GM13976 (cell line): ENCODE measurements around the gene MEX3D.

Experiments used
- DNase-seq: peaks from one replicate; pipeline ENCODE4 v3.0.0; 2012; ENCODE audit warnings: low spot score
- in situ Hi-C: fragments of 300-500 bp; cut with MboI; formaldehyde crosslinking; loops from one replicate; pipeline ENCODE4 v1.12.0; 2022; ENCODE audit warnings: low sequenced_read_pairs, mixed read lengths, inconsistent platforms; ENCODE audit not compliant: unreplicated experiment
- TF ChIP-seq, protein P1 (sequence below): IDR thresholded peaks from 2 replicates; pipeline ENCODE4 v1.5.1; 2012; ENCODE audit warnings: borderline replicate concordance, mild to moderate bottlenecking; ENCODE audit not compliant: insufficient read depth; ENCODE audit errors: extremely low read depth, missing control alignments, control extremely low read depth

MEX3D gene

DNA sequence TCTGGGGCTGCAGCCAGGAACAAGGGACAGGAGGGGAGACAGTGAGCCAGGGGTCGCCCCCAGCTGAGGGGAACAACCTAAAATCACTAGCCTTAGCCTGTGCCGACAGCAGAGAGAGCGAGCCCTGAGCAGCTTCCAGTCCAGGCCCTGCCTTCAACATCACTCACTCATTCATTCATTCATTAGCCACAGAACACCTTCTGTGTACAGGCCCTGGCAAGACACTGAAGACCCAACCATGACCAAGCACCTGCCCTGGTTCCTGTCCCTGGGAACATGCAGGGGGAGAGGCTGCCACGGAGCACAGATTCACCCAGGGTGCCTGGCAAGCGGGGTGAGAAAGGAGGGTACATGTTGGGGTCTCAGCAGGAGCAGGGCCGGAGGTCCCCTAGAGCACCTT, 4.9 kb downstream of the MEX3D start:
- DNase-seq: no peak
- in situ Hi-C loops: no loop called here
- TF ChIP-seq, protein P1, sequence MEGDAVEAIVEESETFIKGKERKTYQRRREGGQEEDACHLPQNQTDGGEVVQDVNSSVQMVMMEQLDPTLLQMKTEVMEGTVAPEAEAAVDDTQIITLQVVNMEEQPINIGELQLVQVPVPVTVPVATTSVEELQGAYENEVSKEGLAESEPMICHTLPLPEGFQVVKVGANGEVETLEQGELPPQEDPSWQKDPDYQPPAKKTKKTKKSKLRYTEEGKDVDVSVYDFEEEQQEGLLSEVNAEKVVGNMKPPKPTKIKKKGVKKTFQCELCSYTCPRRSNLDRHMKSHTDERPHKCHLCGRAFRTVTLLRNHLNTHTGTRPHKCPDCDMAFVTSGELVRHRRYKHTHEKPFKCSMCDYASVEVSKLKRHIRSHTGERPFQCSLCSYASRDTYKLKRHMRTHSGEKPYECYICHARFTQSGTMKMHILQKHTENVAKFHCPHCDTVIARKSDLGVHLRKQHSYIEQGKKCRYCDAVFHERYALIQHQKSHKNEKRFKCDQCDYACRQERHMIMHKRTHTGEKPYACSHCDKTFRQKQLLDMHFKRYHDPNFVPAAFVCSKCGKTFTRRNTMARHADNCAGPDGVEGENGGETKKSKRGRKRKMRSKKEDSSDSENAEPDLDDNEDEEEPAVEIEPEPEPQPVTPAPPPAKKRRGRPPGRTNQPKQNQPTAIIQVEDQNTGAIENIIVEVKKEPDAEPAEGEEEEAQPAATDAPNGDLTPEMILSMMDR: no peak

DNA sequence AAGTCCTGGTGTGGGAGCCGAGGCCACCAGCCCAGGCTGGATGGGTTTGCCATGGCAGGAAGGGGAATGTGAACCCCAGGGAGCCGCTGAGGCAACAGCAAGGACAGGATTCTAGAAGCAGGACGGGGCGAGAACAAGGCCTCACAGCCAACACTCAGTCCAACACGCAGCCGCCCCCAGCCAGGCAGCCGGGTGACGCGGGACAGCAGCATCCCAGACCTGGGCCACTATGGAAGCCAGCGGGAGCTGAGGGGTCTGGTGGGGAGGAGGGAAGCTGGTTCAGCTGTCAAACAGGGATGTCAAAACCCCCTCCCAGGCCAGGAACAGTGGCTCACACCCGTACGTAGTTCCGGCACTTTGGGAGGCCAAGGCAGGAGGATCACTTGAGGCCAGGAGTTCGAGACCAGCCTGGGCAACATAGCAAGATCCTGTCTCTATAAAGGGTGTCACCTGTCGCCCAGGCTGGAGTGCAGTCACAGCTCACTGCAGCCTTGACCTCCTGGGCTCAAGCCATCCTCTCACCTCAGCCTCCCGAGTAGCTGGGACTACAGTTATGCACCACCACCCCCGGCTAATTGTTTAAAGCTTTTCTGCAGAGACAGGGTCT, 6.8 kb downstream of the MEX3D start:
- DNase-seq: no peak
- in situ Hi-C loops: no loop called here
- TF ChIP-seq, protein P1: no peak

DNA sequence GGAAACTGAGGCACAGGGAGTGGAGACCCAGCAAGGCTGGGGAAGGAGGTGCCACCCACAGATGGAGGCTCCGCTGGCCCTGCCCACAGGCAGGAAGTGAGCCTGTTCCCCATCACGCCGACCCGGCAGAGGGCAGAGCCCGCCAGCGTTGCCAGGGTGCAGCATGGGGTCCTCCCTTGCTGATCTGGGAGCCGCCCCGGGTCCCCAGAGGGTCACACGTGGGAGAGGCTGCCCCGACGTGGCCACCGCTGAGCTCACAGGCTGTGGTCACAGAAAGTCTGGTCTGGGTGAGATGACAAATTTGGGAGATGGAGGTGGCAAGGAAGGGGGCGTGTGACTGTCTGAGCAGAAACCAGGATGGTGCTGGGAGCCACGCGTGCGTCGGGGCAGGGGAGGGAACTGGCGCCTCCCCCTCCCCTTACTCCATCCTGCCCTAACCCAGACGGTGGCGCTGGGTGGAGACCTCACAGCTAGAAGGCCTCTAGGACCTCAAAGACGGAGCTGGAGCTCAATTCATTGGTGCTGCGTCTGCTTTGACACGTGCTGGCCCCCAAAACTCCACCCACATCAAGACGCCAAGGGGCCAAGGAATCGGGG, 7.7 kb downstream of the MEX3D start:
- in situ Hi-C loops: no loop called here
- TF ChIP-seq, protein P1: no peak
- DNase-seq: no peak

DNA sequence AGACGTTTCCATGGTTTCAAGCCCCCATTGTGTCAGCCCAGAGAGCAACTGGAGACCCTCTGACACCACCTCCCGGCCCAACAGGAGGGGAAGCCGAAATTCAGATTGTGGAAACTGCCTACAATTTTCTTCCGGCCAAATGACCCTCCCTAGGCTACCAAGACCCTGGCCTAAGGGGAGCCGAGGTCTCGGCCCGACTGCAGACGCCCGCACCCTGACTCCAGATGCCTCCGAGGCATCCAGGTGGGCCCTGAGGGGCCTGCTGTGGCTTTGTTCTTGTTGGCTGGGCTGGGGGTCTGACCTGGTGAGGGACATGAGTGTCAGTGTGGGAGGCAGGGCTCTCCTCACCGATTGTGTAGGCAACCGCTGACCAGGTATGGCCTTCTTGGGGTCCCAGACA, 9.6 kb downstream of the MEX3D start:
- DNase-seq: no peak
- TF ChIP-seq, protein P1: no peak
- in situ Hi-C loops: no loop called here

DNA sequence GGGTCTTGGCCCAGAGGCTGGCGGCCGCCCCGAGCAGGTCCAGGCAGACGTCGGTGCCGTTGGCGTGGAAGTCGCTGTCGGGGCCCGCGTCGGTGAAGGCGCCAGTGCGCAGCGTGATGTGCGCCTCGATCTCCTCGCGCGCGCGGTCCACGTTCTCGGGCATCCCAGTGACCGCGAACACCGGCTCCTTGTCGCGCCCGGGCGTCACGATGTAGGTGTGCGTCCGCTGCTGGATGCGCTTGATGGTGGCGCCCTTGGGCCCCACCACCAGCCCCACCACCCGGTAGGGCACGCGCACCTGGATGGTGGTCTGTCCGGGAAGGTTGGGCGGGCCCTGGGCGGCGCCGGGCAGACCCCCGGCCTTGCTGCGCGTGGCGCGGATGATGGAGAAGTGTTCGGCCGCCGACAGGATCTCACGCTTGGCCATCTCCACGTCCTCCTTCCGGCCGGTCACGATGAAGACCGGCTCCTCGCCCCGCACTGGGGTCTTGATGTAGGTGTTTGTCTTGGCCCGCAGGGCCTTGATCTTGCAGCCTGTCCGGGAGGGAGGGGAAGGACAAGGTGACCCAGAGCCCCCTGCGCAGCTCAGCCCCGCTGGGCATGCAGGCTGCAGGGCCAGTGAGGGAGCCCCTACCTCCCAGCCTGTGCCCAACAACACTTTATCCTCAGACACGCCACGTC, 11.6 kb downstream of the MEX3D start:
- no peak for DNase-seq
- TF ChIP-seq, protein P1: no peak
- in situ Hi-C loops: no loop called here

DNA sequence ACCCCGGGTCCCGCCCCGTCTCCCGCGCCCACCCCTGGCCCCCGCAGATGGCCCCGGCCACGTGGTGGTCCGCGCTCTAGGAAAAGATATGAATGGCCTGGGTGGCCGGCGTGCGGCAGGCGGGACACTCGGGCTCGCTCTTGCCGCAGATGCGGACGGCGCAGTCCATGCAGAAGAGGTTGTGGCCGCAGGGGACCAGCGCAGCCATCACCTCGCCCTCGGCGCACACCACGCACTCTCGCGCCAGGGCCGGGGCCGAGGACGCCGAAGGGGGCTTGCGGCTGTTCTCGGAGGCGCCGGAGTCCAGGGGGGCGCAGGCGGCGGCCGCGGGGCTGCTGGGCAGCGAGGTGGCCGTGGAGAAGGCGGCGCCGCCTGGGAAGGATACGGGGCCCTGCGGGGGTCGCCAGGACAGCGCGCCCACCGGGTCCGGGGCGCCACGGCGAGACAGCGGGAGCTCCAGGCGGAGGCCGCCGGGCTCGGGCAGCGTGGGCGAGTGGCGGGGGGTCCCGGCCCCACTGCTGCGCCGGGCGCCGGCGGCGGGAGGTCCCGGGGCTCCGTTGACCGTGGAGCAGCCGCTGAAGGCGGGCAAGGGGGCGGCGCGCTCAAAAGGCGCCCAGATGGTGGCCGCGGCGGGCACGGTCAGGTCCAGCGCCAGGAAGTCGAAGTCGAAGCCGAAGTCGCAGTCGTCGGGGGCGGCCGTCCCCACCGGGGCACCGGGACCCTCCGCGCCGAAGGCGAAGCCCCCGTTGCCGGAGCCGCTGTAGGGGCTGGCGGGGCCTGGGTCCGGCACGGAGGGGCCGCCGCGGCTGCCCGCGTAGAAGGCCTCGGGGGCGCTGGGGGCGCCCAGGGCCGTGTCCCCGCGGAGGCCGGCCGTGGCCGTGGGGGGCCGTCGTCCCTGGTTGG, 12.4 kb downstream of the MEX3D start:
- in situ Hi-C loops: no loop called here
- TF ChIP-seq, protein P1: no peak
- no peak for DNase-seq
